GM12878 (cell line): ENCODE results near the gene CD93.

Experiments
- CTCF ChIP-seq, 3 experiments: IDR thresholded peaks in 2 of 3; conservative IDR thresholded peaks in 1 of 3; 2 replicates each; pipeline ENCODE4 v1.5.1; 2011; ENCODE audit warnings: low read depth in 3 of 3, low read length in 3 of 3, mild to moderate bottlenecking in 3 of 3, control low read depth in 2 of 3, moderate library complexity in 2 of 3, inconsistent platforms in 1 of 3, mixed read lengths in 1 of 3; ENCODE audit not compliant: control insufficient read depth in 2 of 3, insufficient read depth in 1 of 3; ENCODE audit errors: extremely low read depth in 1 of 3
- EP300 ChIP-seq, 2 experiments: fragments of 150-350 bp in 1 of 2; IDR thresholded peaks; 2 replicates each; pipeline ENCODE4 v1.6.1; 2011 to 2012; ENCODE audit warnings: low read depth in 2 of 2, low read length in 2 of 2, borderline replicate concordance in 1 of 2, improper control_type of control experiment in 1 of 2, inconsistent platforms in 1 of 2; ENCODE audit not compliant: control insufficient read depth in 1 of 2
- EZH2 ChIP-seq: IDR thresholded peaks from 2 replicates; pipeline ENCODE4 v1.6.1; 2012; ENCODE audit warnings: low read depth, mild to moderate bottlenecking, control low read depth, inconsistent platforms, low read length, borderline replicate concordance; ENCODE audit not compliant: control insufficient read depth
- MTA3 ChIP-seq: IDR thresholded peaks from 2 replicates; pipeline ENCODE4 v1.6.1; 2012; ENCODE audit warnings: low read length, inconsistent platforms, borderline replicate concordance
- STAT1 ChIP-seq: fragments of 450-650 bp; conservative IDR thresholded peaks from 2 replicates; pipeline ENCODE4 v1.6.1; 2014; ENCODE audit warnings: antibody characterized with exemption, mild to moderate bottlenecking
- ZNF274 ChIP-seq: IDR thresholded peaks from one replicate; pipeline ENCODE4 v1.8.0; 2011; ENCODE audit not compliant: insufficient read length, insufficient read depth

GRCh38 chr20:23031346-23031745, 54.8 kb downstream of the CD93 start:
- no peak for TF ChIP-seq EZH2
- no peak for TF ChIP-seq CTCF (IDR thresholded peaks at IDR 0.05 in 2 of 3, conservative IDR thresholded peaks at IDR 0.05 in 1 of 3; ENCODE audit: control insufficient read depth in 2 of 3, extremely low read depth in 1 of 3, insufficient read depth in 1 of 3, low read depth in 3 of 3, low read length in 3 of 3)
- no peak for TF ChIP-seq ZNF274
- TF ChIP-seq STAT1, result no peak
- TF ChIP-seq EP300 (IDR thresholded peaks at IDR 0.05; ENCODE audit: borderline replicate concordance in 1 of 2, control insufficient read depth in 1 of 2, low read depth in 2 of 2, low read length in 2 of 2), result no peak
- TF ChIP-seq MTA3, result no peak
